Neural progenitor cell (in vitro differentiated cells): Measurements from ENCODE around the gene PPP3R1.

Source experiments
- EZH2 ChIP-seq: fragments of 200-600 bp; sonication (generic); IDR thresholded peaks from 2 replicates; pipeline ENCODE4 v1.6.1; 2017; ENCODE audit warnings: antibody characterized with exemption, mild to moderate bottlenecking, moderate library complexity
- EZH2phosphoT487 ChIP-seq: fragments of 200-600 bp; sonication (generic); IDR thresholded peaks from 2 replicates; pipeline ENCODE4 v1.6.1; 2017; ENCODE audit warnings: antibody characterized with exemption
- TF ChIP-seq, protein P1 (sequence below): fragments of 200-600 bp; sonication (generic); IDR thresholded peaks from 2 replicates; pipeline ENCODE4 v1.5.1; 2017; ENCODE audit warnings: antibody characterized with exemption, mild to moderate bottlenecking

DNA sequence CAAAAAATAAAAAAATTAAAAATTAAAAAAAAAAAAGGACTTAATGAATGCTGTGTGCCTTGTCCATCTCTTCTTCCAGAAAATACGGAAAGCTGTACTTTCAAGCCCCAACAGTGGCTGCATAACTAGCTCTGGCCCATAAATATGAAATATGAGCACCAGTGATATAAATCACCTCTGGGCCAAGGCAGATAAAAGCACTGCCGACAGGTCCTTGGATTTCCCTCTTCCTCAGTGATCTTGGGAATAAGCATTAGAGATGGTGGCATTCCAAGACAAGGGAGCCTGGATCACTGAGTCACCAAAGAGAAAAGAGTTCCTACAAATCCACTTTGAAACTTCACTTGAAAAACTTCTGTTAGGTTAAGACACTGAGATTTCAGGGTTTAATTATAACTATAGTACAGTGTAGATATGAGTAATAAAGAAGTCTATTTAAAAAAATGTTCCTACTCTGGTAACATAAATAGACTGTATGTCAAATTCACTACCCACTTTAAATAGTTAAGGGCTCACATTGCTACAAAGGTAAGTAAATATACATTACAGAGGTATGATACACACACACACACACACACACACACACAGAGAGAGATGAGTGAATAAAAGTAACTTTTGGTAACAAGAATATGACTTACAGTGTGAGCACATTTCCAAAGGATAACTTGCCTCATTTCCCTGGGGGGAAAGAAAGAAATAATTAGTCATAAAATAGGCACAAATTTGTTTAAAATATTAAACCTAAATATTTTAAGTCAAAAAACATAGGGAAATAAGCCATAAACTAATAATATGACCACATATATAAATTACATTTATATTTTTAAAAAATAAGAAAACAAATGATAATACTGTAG is 35.6 kb downstream of the PPP3R1 start:
- TF ChIP-seq, protein P1, sequence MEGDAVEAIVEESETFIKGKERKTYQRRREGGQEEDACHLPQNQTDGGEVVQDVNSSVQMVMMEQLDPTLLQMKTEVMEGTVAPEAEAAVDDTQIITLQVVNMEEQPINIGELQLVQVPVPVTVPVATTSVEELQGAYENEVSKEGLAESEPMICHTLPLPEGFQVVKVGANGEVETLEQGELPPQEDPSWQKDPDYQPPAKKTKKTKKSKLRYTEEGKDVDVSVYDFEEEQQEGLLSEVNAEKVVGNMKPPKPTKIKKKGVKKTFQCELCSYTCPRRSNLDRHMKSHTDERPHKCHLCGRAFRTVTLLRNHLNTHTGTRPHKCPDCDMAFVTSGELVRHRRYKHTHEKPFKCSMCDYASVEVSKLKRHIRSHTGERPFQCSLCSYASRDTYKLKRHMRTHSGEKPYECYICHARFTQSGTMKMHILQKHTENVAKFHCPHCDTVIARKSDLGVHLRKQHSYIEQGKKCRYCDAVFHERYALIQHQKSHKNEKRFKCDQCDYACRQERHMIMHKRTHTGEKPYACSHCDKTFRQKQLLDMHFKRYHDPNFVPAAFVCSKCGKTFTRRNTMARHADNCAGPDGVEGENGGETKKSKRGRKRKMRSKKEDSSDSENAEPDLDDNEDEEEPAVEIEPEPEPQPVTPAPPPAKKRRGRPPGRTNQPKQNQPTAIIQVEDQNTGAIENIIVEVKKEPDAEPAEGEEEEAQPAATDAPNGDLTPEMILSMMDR, result no peak
- no peak for TF ChIP-seq EZH2
- no peak for TF ChIP-seq EZH2phosphoT487
